ENCODE results near the gene TMEM120A.
A peak's percentile ranks its signal among the peaks of the same experiment; 100 is the strongest.

Gene TMEM120A

DNA sequence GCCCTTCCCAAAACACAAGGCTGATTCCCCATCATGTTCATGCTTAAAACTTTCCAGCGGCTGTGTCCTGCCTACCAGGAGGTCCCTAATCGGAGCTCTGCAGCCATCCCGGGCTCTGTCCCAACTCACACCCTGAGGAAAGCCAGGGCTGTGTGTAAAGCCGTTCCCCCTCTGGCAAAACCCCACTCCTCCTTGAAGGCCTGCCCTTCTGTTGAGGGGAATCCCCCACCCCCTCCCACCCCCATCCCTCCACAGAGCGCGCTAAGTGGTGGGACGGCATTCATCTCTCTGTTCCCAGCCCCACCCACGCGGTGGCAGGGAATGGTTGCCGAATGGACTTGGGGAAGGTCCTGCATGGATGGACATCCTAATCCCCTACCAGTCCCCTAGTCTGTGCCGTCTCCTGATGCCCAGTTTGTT lies 667 bp upstream of the TMEM120A start:
- no peak for TF ChIP-seq CTCF (conservative IDR thresholded peaks at IDR 0.05; ENCODE audit: low read length)
- no peak for DNase-seq (ENCODE audit: low read depth)
- peak overlapping the region; percentile 58 for H3K4me3 ChIP-seq (ENCODE audit: low read length)

DNA sequence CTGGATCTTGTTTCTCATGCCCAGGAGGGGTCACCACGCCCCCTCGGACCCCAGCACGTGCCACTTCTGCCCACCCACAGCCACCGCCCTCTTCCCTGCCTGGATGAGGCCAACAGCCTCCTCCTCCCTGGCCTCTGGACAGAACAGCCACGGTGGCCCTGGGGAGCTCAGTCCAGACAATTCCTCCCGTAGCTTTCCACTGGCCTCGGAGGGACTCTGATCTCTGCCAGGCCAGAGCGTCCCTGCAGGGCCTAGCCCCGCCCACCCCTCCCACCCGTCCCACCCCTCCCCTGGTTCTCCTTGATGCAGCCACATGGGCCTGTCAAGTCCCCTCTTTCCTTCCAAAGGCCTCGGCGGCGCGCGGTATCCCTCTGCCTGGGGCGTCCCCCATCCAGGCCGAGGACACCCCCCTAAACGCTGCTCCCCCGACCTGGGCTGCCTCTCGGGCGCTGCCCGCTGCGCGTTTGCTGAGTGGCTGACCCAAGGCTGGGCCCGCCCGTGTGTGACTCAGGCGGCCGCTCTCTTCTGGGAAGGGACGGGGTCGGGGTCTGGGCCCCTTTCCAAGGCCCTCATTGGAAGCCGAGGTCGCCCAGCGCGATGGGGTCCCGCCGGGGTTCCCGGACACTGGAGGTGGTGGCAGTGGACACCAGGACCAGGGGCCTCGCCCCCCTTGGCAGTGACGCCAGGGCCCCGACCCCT lies 557 bp downstream of the TMEM120A start:
- H3K4me3 ChIP-seq (ENCODE audit: low read length) = peak overlapping the region; percentile 78
- no peak for TF ChIP-seq CTCF (conservative IDR thresholded peaks at IDR 0.05; ENCODE audit: low read length)
- peak; percentile 51 for DNase-seq (ENCODE audit: low read depth)

GRCh38 chr7:75992083-75992755 lies 2.2 kb downstream of the TMEM120A start:
- no peak for DNase-seq (ENCODE audit: low read depth)
- TF ChIP-seq CTCF (conservative IDR thresholded peaks at IDR 0.05; ENCODE audit: low read length) = no peak
- no peak overlapping the region for H3K4me3 ChIP-seq (ENCODE audit: low read length)

DNA sequence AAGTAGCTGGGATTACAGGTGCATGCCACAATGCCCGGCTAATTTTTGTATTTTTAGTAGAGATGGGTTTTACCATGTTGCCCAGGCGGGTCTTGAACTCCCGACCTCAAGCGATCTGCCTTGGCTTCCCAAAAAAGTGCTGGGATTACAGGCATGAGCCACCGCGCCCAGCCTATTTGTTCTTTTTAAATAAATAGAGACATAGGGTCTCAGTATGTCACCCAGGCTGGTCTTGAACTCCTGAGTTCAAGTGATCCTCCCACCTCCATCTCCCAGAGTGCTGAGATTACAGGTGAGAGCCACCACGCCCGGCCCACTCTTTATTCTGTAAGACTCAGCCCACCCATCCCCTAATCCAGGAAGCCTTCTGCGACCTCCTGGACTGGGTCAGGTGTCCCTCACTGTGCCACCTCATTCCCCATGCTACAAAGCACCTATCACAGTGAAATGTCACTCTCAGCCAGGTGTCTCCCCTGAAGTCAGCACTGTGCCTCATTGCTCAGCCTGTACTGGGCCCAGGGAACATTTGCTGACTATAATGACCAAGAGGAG lies 2.8 kb downstream of the TMEM120A start:
- no peak for DNase-seq (ENCODE audit: low read depth)
- TF ChIP-seq CTCF (conservative IDR thresholded peaks at IDR 0.05; ENCODE audit: low read length) = no peak
- H3K4me3 ChIP-seq (ENCODE audit: low read length) = no peak overlapping the region

GRCh38 chr7:75989500-75990388 lies 4.7 kb downstream of the TMEM120A start:
- DNase-seq (ENCODE audit: low read depth) = no peak
- H3K4me3 ChIP-seq (ENCODE audit: low read length) = no peak overlapping the region
- no peak for TF ChIP-seq CTCF (conservative IDR thresholded peaks at IDR 0.05; ENCODE audit: low read length)

DNA sequence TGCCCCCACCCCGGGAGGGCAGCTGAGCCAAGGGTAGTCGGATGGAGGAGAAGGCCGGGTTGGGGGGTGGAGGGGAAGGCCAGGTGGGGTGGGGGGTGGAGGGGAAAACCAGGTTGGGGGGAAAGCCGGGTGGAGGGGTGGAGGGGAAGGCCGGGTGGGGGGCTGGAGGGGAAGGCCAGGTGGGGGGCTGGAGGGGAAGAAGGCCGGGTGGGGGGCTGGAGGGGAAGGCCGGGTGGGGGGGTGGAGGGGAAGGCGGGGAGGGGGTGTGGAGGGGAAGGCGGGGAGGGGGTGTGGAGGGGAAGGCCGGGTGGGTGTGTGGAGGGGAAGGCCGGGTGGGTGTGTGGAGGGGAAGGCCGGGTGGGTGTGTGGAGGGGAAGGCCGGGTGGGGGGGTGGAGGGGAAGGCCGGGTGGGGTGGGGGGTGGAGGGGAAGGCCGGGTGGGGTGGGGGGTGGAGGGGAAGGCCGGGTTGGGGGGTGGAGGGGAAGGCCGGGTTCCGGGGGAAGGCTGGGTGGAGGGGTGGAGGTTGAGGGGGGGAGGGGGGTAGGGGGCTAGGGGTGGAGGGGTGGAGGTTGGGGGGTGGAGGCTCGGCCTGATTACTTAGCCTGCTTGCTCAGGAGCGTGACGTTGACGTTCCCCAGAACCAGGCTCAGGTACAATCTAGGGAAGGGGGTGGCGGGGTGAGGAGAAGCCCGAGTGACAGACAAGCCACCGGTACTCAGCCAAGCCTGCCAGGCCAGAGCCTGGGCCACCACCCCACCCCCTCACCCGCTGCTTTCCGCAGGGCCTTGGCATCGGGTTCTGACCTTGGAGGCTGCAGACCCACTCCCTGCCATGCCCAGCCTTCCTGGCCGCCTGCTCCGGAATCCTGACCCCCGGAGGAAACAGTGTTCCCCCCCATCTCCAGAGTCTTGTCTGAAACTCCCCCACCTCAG lies 5.6 kb downstream of the TMEM120A start:
- no peak for DNase-seq (ENCODE audit: low read depth)
- no peak for TF ChIP-seq CTCF (conservative IDR thresholded peaks at IDR 0.05; ENCODE audit: low read length)

More for the DNA sequence above, 5.6 kb downstream of the TMEM120A start:
- H3K4me3 ChIP-seq (ENCODE audit: low read length) = no peak overlapping the region

Data from AG10803 (cell line).